H1 (cell line): ENCODE measurements around the gene PSMB11. TPM values are rescaled to one million over a fixed set of nuclear protein-coding genes. Genes with fewer than 3 reads are reported as not detected.

Experiments used
- polyA plus RNA-seq, 7 experiments: library from polyadenylated mRNA; depleted of rRNA in 3 of 7; stranded (reverse) in 5 of 7; unstranded in 2 of 7; fragments of >200 nt in 5 of 7; fragments of 200-250 nt in 2 of 7; gene quantifications; 1 replicate in 5 of 7; 2 replicates in 1 of 7; 4 replicates in 1 of 7; pipeline versions ENCODE4 v1.2.1 to v1.2.3, GENCODE V29; 2011 to 2013; ENCODE audit warnings: missing spikeins in 2 of 7, mixed read lengths in 2 of 7
- total RNA-seq: library from RNA; stranded (reverse); fragmentation: NEBNext Ultra II Directional; extraction: Animal tissue kit (Norgen Biotek cat#: 25700); gene quantifications from 2 replicates; pipeline ENCODE4 v1.2.1, GENCODE V29; 2021
- TF ChIP-seq, protein P1 (sequence below): fragments of 300-600 bp; sonication (generic); IDR thresholded peaks from 2 replicates; pipeline ENCODE4 v1.7.1; 2012; ENCODE audit warnings: low read length, moderate library complexity, mild to moderate bottlenecking, inconsistent platforms; ENCODE audit not compliant: insufficient replicate concordance

PSMB11 gene
- total and polyA plus RNA-seq, 2 of the 8 experiments (the other 6 are each of a cell fraction or from before 2014, with no cell fraction given): not detected

DNA sequence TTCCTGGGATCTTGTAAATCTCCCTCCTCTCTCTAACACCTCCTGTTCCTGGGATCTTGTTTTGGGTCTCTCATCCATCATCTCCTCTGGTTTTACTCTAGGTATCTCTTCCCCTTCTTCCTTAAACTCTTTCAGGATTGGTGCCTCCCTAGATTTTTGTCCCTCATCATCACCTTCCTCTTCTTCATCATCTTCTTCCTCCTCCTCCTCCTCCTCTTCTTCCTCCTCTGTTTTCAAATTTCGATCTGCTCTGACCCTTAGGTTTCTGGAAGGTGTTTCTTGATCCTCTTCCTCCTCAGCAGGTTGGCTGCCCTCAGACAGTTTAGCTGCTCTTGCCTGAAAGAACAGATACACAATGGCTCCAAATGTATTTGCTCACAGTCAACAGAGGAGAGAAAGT, 38.5 kb downstream of the PSMB11 start (continued):
- TF ChIP-seq, protein P1, sequence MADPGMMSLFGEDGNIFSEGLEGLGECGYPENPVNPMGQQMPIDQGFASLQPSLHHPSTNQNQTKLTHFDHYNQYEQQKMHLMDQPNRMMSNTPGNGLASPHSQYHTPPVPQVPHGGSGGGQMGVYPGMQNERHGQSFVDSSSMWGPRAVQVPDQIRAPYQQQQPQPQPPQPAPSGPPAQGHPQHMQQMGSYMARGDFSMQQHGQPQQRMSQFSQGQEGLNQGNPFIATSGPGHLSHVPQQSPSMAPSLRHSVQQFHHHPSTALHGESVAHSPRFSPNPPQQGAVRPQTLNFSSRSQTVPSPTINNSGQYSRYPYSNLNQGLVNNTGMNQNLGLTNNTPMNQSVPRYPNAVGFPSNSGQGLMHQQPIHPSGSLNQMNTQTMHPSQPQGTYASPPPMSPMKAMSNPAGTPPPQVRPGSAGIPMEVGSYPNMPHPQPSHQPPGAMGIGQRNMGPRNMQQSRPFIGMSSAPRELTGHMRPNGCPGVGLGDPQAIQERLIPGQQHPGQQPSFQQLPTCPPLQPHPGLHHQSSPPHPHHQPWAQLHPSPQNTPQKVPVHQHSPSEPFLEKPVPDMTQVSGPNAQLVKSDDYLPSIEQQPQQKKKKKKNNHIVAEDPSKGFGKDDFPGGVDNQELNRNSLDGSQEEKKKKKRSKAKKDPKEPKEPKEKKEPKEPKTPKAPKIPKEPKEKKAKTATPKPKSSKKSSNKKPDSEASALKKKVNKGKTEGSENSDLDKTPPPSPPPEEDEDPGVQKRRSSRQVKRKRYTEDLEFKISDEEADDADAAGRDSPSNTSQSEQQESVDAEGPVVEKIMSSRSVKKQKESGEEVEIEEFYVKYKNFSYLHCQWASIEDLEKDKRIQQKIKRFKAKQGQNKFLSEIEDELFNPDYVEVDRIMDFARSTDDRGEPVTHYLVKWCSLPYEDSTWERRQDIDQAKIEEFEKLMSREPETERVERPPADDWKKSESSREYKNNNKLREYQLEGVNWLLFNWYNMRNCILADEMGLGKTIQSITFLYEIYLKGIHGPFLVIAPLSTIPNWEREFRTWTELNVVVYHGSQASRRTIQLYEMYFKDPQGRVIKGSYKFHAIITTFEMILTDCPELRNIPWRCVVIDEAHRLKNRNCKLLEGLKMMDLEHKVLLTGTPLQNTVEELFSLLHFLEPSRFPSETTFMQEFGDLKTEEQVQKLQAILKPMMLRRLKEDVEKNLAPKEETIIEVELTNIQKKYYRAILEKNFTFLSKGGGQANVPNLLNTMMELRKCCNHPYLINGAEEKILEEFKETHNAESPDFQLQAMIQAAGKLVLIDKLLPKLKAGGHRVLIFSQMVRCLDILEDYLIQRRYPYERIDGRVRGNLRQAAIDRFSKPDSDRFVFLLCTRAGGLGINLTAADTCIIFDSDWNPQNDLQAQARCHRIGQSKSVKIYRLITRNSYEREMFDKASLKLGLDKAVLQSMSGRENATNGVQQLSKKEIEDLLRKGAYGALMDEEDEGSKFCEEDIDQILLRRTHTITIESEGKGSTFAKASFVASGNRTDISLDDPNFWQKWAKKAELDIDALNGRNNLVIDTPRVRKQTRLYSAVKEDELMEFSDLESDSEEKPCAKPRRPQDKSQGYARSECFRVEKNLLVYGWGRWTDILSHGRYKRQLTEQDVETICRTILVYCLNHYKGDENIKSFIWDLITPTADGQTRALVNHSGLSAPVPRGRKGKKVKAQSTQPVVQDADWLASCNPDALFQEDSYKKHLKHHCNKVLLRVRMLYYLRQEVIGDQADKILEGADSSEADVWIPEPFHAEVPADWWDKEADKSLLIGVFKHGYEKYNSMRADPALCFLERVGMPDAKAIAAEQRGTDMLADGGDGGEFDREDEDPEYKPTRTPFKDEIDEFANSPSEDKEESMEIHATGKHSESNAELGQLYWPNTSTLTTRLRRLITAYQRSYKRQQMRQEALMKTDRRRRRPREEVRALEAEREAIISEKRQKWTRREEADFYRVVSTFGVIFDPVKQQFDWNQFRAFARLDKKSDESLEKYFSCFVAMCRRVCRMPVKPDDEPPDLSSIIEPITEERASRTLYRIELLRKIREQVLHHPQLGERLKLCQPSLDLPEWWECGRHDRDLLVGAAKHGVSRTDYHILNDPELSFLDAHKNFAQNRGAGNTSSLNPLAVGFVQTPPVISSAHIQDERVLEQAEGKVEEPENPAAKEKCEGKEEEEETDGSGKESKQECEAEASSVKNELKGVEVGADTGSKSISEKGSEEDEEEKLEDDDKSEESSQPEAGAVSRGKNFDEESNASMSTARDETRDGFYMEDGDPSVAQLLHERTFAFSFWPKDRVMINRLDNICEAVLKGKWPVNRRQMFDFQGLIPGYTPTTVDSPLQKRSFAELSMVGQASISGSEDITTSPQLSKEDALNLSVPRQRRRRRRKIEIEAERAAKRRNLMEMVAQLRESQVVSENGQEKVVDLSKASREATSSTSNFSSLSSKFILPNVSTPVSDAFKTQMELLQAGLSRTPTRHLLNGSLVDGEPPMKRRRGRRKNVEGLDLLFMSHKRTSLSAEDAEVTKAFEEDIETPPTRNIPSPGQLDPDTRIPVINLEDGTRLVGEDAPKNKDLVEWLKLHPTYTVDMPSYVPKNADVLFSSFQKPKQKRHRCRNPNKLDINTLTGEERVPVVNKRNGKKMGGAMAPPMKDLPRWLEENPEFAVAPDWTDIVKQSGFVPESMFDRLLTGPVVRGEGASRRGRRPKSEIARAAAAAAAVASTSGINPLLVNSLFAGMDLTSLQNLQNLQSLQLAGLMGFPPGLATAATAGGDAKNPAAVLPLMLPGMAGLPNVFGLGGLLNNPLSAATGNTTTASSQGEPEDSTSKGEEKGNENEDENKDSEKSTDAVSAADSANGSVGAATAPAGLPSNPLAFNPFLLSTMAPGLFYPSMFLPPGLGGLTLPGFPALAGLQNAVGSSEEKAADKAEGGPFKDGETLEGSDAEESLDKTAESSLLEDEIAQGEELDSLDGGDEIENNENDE: no peak
